ENCODE measurements around the gene SH3GL3. TPM values are rescaled to one million over a fixed set of nuclear protein-coding genes. Genes with fewer than 3 reads are reported as not detected.

SH3GL3 gene
- total RNA-seq, 1 donor from 2014 or later = 0.14 TPM

DNA sequence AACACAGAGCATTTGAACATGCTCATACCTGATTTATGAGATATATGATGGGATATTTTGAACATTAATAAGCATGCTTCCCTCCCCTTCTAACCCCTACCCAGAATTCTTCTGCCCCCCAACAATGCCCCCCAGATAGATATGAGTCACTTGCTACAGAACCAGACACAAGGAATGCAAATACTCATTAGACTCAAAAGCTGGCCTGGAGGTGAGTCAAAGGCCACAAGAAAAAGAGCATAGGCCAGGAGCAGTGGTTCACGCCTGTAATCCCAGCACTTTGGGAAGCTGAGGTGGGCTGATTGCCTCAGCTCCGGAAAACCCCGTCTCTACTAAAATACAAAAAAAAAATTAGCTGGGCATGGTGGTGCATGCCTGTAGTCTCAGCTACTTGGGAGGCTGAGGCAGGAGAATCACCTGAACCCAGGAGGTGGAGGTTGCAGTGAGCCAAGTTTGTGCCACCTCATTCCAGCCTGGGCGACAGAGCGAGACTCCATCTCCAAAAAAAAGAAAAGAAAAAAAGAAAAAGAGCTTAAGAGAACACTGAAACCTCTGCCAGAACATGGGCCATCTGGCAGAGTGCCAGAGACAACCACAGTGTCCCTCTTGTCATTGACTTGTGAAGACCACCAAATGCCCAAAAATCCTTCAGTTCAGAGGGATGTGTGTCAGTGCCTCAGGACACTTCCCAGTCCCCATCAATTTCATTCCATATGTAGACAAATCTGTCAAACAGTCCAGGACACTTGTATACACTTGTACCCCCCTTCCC, 3.9 kb upstream of the SH3GL3 start:
- Mint-ChIP-seq H3K4me3 (ENCODE audit: low read depth) (no peak overlapping the region), H3K9me3 (no peaks in the 10 kb centered on the region), H3K27ac (no peak overlapping the region), H3K4me1 (ENCODE audit: low read depth) (peaks cover 6% of the 10 kb centered on the region), H3K27me3 (ENCODE audit: low read depth) (peaks cover 27% of the 10 kb centered on the region), H3K36me3 (ENCODE audit: low read depth) (no peaks in the 10 kb centered on the region)
- intact Hi-C loops (cut with micrococcal nuclease) = no loop called here
- no peak for DNase-seq (ENCODE audit: low spot score)

GRCh38 chr15:83444936-83445335, 2.2 kb upstream of the SH3GL3 start:
- Mint-ChIP-seq H3K4me3 (ENCODE audit: low read depth) (no peak overlapping the region), H3K9me3 (no peaks in the 10 kb centered on the region), H3K36me3 (ENCODE audit: low read depth) (no peaks in the 10 kb centered on the region), H3K4me1 (ENCODE audit: low read depth) (peaks cover 6% of the 10 kb centered on the region), H3K27ac (no peak overlapping the region), H3K27me3 (ENCODE audit: low read depth) (peaks cover 42% of the 10 kb centered on the region)
- intact Hi-C loops (cut with micrococcal nuclease) = no loop called here
- DNase-seq (ENCODE audit: low spot score) = no peak

DNA sequence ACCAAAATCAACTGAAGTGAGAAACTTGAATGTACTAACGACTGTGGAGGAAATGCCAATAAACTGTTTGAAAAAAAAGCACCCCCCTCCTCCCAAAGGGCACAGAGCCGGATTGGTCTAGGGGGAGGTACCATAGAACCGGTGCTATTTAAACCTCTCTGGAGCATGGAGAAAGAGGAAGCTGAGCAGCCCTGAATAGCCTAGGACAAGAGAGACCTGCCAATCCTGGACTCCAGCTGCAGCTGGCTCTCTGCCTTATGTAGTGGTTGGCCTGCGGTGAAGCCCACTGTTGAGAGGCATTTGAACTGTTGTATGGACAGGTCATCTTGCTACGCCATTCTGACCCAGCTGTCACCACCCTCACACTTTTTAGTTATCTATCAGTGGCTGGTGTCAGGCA, 1.5 kb upstream of the SH3GL3 start:
- Mint-ChIP-seq H3K4me3 (ENCODE audit: low read depth) (no peak overlapping the region), H3K27me3 (ENCODE audit: low read depth) (peaks cover 42% of the 10 kb centered on the region), H3K36me3 (ENCODE audit: low read depth) (no peaks in the 10 kb centered on the region)

DNA sequence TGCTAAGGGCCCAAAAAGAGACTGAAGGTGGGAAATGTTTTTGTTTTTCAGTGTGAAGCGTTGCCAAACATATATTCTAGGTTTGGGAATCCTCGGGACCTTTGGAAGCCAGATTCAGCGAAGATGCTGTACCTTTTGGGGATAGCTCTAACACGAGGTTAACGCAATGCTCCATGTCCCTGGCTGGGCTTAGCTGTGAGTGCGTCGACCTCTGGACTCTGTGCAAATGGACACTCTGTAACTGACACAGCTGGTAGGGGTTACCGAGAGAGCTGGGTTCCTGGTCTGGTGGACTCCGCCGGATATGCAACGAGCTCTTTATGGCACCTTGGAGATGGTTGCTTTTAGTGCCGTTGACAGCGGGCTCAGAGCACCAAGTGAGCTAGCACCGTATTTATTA, 724 bp upstream of the SH3GL3 start:
- Mint-ChIP-seq H3K27me3 (ENCODE audit: low read depth) (peaks cover 42% of the 10 kb centered on the region), H3K36me3 (ENCODE audit: low read depth) (no peaks in the 10 kb centered on the region), H3K4me1 (ENCODE audit: low read depth) (peaks cover 6% of the 10 kb centered on the region), H3K9me3 (no peaks in the 10 kb centered on the region), H3K4me3 (ENCODE audit: low read depth) (no peak overlapping the region), H3K27ac (no peak overlapping the region)
- intact Hi-C loops (cut with micrococcal nuclease) = no loop called here
- no peak for DNase-seq (ENCODE audit: low spot score)

More for the DNA sequence above, 1.5 kb upstream of the SH3GL3 start:
- DNase-seq (ENCODE audit: low spot score) = no peak
- Mint-ChIP-seq H3K4me1 (ENCODE audit: low read depth) (peaks cover 6% of the 10 kb centered on the region), H3K9me3 (no peaks in the 10 kb centered on the region), H3K27ac (no peak overlapping the region)
- intact Hi-C loops (cut with micrococcal nuclease) = no loop called here

GRCh38 chr15:83449250-83449671, 2.1 kb downstream of the SH3GL3 start:
- Mint-ChIP-seq H3K36me3 (ENCODE audit: low read depth) (no peaks in the 10 kb centered on the region), H3K4me1 (ENCODE audit: low read depth) (peaks cover 6% of the 10 kb centered on the region), H3K9me3 (no peaks in the 10 kb centered on the region), H3K4me3 (ENCODE audit: low read depth) (no peak overlapping the region), H3K27me3 (ENCODE audit: low read depth) (peaks cover 41% of the 10 kb centered on the region), H3K27ac (no peak overlapping the region)
- DNase-seq (ENCODE audit: low spot score) = no peak
- intact Hi-C loops (cut with micrococcal nuclease) = no loop called here

DNA sequence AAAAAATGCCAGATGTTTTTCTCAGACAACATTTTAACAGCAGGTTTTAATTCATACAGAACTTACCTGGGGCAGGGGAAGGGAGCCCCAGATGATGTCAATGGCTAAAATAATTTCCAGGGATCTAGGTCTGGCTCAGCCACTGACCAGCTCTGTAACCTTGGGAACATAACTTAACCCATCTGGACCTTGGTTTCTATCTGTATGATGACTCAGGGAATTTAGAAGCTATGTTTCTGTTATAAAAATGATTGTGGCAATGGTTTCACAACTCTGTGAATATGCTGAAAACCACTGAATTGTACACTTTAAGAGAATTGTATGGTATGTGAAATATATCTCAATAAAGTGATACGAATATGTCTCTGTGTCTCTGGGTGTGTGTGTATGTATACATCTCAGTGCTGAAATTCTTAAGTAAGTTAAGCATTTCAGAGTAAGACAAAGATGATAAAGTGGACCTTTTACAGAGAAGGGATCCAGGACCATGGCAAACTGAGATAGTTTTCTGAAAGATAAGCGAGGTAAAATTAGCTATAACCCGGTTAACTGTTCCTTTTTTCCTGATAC, 2.9 kb downstream of the SH3GL3 start:
- Mint-ChIP-seq H3K27me3 (ENCODE audit: low read depth) (peaks cover 41% of the 10 kb centered on the region), H3K4me3 (ENCODE audit: low read depth) (no peak overlapping the region), H3K9me3 (no peaks in the 10 kb centered on the region), H3K4me1 (ENCODE audit: low read depth) (peaks cover 6% of the 10 kb centered on the region), H3K36me3 (ENCODE audit: low read depth) (no peaks in the 10 kb centered on the region), H3K27ac (no peak overlapping the region)
- intact Hi-C loops (cut with micrococcal nuclease) = no loop called here
- DNase-seq (ENCODE audit: low spot score) = no peak

- Mint-ChIP-seq H3K4me1 (ENCODE audit: low read depth) (no peaks in the 10 kb centered on the region), H3K4me3 (ENCODE audit: low read depth) (no peak overlapping the region), H3K36me3 (ENCODE audit: low read depth) (no peaks in the 10 kb centered on the region), H3K27me3 (ENCODE audit: low read depth) (no peaks in the 10 kb centered on the region), H3K27ac (no peak overlapping the region), H3K9me3 (no peaks in the 10 kb centered on the region)
- no peak for DNase-seq (ENCODE audit: low spot score)
- intact Hi-C loops (cut with micrococcal nuclease) = no loop called here
Observed at GRCh38 chr15:83457149-83457548, 10.0 kb downstream of the SH3GL3 start.

DNA sequence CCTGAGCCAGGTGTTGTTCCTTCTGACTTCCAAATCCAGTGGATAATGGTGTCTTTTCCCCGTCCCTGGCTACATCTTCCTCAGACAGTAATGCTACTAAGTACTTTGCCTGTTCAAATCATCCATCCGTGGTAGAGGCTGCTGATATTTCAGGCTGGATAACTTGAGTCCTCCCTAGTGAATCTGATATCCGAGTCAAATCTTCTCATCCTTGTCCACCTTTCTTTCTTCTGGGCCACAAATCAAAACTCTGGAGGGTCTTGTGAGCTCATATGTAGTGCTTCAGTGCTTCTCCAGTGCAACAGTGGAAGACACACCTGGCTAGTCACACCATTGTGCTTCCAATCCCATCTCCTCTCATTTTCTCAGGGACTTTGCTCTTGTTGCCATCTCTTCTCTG, 11.2 kb downstream of the SH3GL3 start:
- intact Hi-C loops (cut with micrococcal nuclease) = no loop called here
- no peak for DNase-seq (ENCODE audit: low spot score)
- Mint-ChIP-seq H3K27ac (no peak overlapping the region), H3K4me1 (ENCODE audit: low read depth) (no peaks in the 10 kb centered on the region), H3K9me3 (no peaks in the 10 kb centered on the region), H3K4me3 (ENCODE audit: low read depth) (no peak overlapping the region), H3K27me3 (ENCODE audit: low read depth) (no peaks in the 10 kb centered on the region), H3K36me3 (ENCODE audit: low read depth) (no peaks in the 10 kb centered on the region)

GRCh38 chr15:83462026-83462425, 14.9 kb downstream of the SH3GL3 start:
- Mint-ChIP-seq H3K4me3 (ENCODE audit: low read depth) (no peak overlapping the region), H3K27ac (no peak overlapping the region)
- intact Hi-C loops (cut with micrococcal nuclease) = no loop called here

GRCh38 chr15:83462953-83463433, 15.9 kb downstream of the SH3GL3 start:
- intact Hi-C loops (cut with micrococcal nuclease) = no loop called here
- peaks cover 3% of the 10 kb centered on the region for H3K27me3 Mint-ChIP-seq (ENCODE audit: low read depth)
- H3K4me1 Mint-ChIP-seq (ENCODE audit: low read depth) = no peaks in the 10 kb centered on the region
- no peak for DNase-seq (ENCODE audit: low spot score)
- no peak overlapping the region for H3K27ac Mint-ChIP-seq
- H3K36me3 Mint-ChIP-seq (ENCODE audit: low read depth) = no peaks in the 10 kb centered on the region
- no peaks in the 10 kb centered on the region for H3K9me3 Mint-ChIP-seq
- no peak overlapping the region for H3K4me3 Mint-ChIP-seq (ENCODE audit: low read depth)

More at GRCh38 chr15:83462026-83462425, 14.9 kb downstream of the SH3GL3 start:
- Mint-ChIP-seq H3K9me3 (no peaks in the 10 kb centered on the region), H3K27me3 (ENCODE audit: low read depth) (peaks cover 3% of the 10 kb centered on the region), H3K4me1 (ENCODE audit: low read depth) (no peaks in the 10 kb centered on the region), H3K36me3 (ENCODE audit: low read depth) (no peaks in the 10 kb centered on the region)
- no peak for DNase-seq (ENCODE audit: low spot score)

DNA sequence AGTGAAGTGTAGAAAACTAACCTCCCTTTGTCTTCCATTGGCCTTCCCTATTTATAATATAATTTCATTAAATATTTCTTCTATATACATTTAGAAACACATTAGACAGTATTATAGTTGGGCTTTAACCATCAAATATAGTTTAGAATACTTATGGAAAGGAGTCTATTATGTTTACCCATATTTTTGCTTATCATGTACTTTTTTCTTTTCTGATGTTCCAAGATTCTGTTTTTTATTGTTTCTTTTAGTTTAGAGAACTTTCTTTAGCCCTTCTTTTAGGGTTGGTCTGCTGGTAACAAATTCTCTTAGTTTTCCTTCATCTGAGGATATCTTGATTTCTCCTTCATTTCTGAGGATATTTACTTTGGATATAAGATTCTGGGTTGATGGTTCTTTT, 23.7 kb downstream of the SH3GL3 start:
- no peak for DNase-seq (ENCODE audit: low spot score)
- intact Hi-C loops (cut with micrococcal nuclease) = no loop called here
- Mint-ChIP-seq H3K4me3 (ENCODE audit: low read depth) (no peak overlapping the region), H3K4me1 (ENCODE audit: low read depth) (no peaks in the 10 kb centered on the region), H3K9me3 (no peaks in the 10 kb centered on the region), H3K27me3 (ENCODE audit: low read depth) (peaks cover 6% of the 10 kb centered on the region), H3K27ac (no peak overlapping the region), H3K36me3 (ENCODE audit: low read depth) (no peaks in the 10 kb centered on the region)

DNA sequence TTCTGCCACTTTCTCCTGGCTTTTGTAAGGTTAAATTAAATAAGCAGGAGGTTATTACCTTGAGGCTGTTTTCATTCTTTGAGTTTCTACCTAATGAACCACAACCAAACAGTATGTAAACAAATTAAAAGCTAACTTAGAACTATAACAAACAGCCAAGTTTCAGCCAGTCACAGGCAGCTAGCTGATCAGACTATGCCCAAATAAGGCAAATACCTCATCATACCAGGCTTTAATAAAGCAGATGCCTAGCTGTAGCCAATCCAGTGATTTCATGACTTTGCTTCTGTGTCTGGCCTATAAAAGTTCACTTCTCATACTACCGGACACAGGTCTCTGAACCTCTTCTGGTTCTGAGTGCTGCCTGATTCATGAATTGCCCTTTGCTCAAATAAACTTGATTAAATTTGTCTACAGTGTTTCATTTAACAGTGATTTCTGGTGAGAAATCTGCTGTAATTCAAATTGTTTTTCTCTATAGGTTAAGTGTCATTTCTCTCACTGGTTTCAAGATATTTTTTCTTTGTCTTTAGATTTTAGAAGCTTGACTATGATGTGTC, 24.2 kb downstream of the SH3GL3 start:
- no peak for DNase-seq (ENCODE audit: low spot score)
- Mint-ChIP-seq H3K27me3 (ENCODE audit: low read depth) (peaks cover 6% of the 10 kb centered on the region), H3K27ac (no peak overlapping the region), H3K9me3 (no peaks in the 10 kb centered on the region), H3K4me3 (ENCODE audit: low read depth) (no peak overlapping the region), H3K36me3 (ENCODE audit: low read depth) (no peaks in the 10 kb centered on the region), H3K4me1 (ENCODE audit: low read depth) (no peaks in the 10 kb centered on the region)
- intact Hi-C loops (cut with micrococcal nuclease) = no loop called here

DNA sequence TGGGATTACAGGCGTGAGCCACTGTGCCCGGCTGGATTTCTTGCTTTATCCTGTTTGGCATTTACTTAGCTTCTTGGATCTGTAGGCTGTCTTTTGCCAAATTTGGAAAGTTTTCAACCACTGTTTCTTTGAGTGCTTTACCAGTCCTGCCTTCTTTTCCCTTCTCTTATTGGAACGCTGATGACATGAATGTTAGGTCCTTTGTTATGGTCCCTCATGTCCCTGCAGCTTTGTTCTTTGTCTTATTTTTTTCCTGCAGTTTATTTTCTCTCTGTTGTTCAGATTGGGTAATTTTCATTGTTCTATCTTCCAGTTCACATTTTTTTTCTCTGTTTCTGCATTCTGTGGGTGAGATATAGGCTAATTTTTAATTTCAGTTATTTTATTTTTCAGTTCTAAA, 25.0 kb downstream of the SH3GL3 start:
- Mint-ChIP-seq H3K27ac (no peak overlapping the region), H3K4me1 (ENCODE audit: low read depth) (no peaks in the 10 kb centered on the region), H3K27me3 (ENCODE audit: low read depth) (peaks cover 5% of the 10 kb centered on the region), H3K9me3 (no peaks in the 10 kb centered on the region), H3K36me3 (ENCODE audit: low read depth) (no peaks in the 10 kb centered on the region), H3K4me3 (ENCODE audit: low read depth) (no peak overlapping the region)
- DNase-seq (ENCODE audit: low spot score) = no peak
- intact Hi-C loops (cut with micrococcal nuclease) = no loop called here
